GM23338 (cell line): ENCODE results near the gene SWT1. TPM values are rescaled to one million over a fixed set of nuclear protein-coding genes. Genes with fewer than 3 reads are reported as not detected.

Source experiments
- ATAC-seq: fragments of 200-7000 bp; cut with Tn5 transposase; 3 replicates; pipeline ENCODE4 v1.9.1; 2020
- DNase-seq: peaks from one replicate; pipeline ENCODE4 v3.0.0-alpha.2; 2015; ENCODE audit warnings: low spot score
- H2AFZ ChIP-seq: fragments of 200-600 bp; sonication (generic); 2 replicates; pipeline ENCODE4 v1.8.0; 2016; ENCODE audit warnings: antibody characterized with exemption, mild to moderate bottlenecking, moderate library complexity
- H3F3A ChIP-seq: fragments of 200-600 bp; sonication (generic); replicated peaks from 2 replicates; pipeline ENCODE4 v1.8.0; 2017; ENCODE audit warnings: antibody characterized with exemption, mixed run types, low read depth
- H3K27ac ChIP-seq: fragments of 200-600 bp; sonication (generic); 2 replicates; pipeline ENCODE4 v1.6.1; 2016; ENCODE audit warnings: low read depth
- H3K27me3 ChIP-seq: fragments of 200-600 bp; sonication (generic); 2 replicates; pipeline ENCODE4 v1.8.0; 2016; ENCODE audit warnings: mild to moderate bottlenecking, mixed run types, moderate library complexity; ENCODE audit not compliant: insufficient read depth
- H3K36me3 ChIP-seq: fragments of 200-600 bp; sonication (generic); 2 replicates; pipeline ENCODE4 v1.8.0; 2016; ENCODE audit warnings: mild to moderate bottlenecking; ENCODE audit not compliant: insufficient read depth
- H3K4me1 ChIP-seq: fragments of 200-600 bp; sonication (generic); 2 replicates; pipeline ENCODE4 v1.8.0; 2016; ENCODE audit warnings: mild to moderate bottlenecking, moderate library complexity; ENCODE audit not compliant: insufficient read depth
- H3K4me2 ChIP-seq: fragments of 200-600 bp; sonication (generic); 2 replicates; pipeline ENCODE4 v1.7.1; 2017; ENCODE audit warnings: mixed run types
- H3K4me3 ChIP-seq: fragments of 200-600 bp; sonication (generic); 2 replicates; pipeline ENCODE4 v1.6.1; 2016; ENCODE audit warnings: mixed run types
- H3K79me2 ChIP-seq: fragments of 200-600 bp; sonication (generic); replicated peaks from 2 replicates; pipeline ENCODE4 v1.8.0; 2017; ENCODE audit warnings: mild to moderate bottlenecking; ENCODE audit not compliant: insufficient read depth
- H3K9me2 ChIP-seq: fragments of 200-600 bp; sonication (generic); 2 replicates; pipeline ENCODE4 v1.8.0; 2017; ENCODE audit not compliant: insufficient read depth
- H4K20me1 ChIP-seq: fragments of 200-600 bp; sonication (generic); replicated peaks from 2 replicates; pipeline ENCODE4 v1.8.0; 2017; ENCODE audit warnings: mild to moderate bottlenecking; ENCODE audit not compliant: insufficient read depth
- H3K27ac Mint-ChIP-seq: 2 replicates; pipeline ENCODE4 v1.8.0; 2020; ENCODE audit warnings: inconsistent platforms, mild to moderate bottlenecking, moderate library complexity, mixed read lengths
- H3K27me3 Mint-ChIP-seq: 3 replicates; pipeline ENCODE4 v1.8.0; 2022; ENCODE audit warnings: low read depth, mild to moderate bottlenecking, moderate library complexity, mixed read lengths, inconsistent platforms; ENCODE audit not compliant: insufficient read depth, poor library complexity
- H3K36me3 Mint-ChIP-seq: 3 replicates; pipeline ENCODE4 v1.8.0; 2021; ENCODE audit warnings: low read depth, mild to moderate bottlenecking, inconsistent platforms, moderate library complexity, mixed read lengths
- H3K4me1 Mint-ChIP-seq: 3 replicates; pipeline ENCODE4 v1.8.0; 2020; ENCODE audit warnings: mild to moderate bottlenecking, inconsistent platforms, mixed read lengths
- H3K4me3 Mint-ChIP-seq: 3 replicates; pipeline ENCODE4 v1.8.0; 2021; ENCODE audit warnings: moderate library complexity, mild to moderate bottlenecking, inconsistent platforms, mixed read lengths
- H3K9me3 Mint-ChIP-seq: 3 replicates; pipeline ENCODE4 v1.8.0; 2020; ENCODE audit warnings: moderate library complexity, mild to moderate bottlenecking, inconsistent platforms, mixed read lengths
- CREB1 ChIP-seq: fragments of 250-450 bp; sonication (Bioruptor Pico); IDR thresholded peaks from 2 replicates; pipeline ENCODE4 v1.5.0; 2020; ENCODE audit warnings: low read depth, mild to moderate bottlenecking, moderate library complexity
- CTCF ChIP-seq, 2 experiments: fragments of 200-600 bp in 1 of 2; sonication (generic) in 1 of 2; conservative IDR thresholded peaks; 2 replicates each; pipeline versions ENCODE4 v1.5.1 to v1.6.1; 2016 to 2017; ENCODE audit warnings: antibody characterized with exemption in 2 of 2, low read depth in 2 of 2, mild to moderate bottlenecking in 2 of 2, moderate library complexity in 1 of 2
- EZH2 ChIP-seq: fragments of 200-600 bp; sonication (generic); IDR thresholded peaks from one replicate; pipeline ENCODE4 v1.8.0; 2017; ENCODE audit warnings: antibody characterized with exemption, mild to moderate bottlenecking, low read depth; ENCODE audit not compliant: unreplicated experiment
- EZH2phosphoT487 ChIP-seq: fragments of 200-600 bp; sonication (generic); IDR thresholded peaks from one replicate; pipeline ENCODE4 v1.8.1; 2018; ENCODE audit warnings: antibody characterized with exemption; ENCODE audit not compliant: unreplicated experiment
- JUNB ChIP-seq: IDR thresholded peaks from one replicate; pipeline ENCODE4 v1.6.1; 2016; ENCODE audit warnings: antibody characterized with exemption; ENCODE audit not compliant: unreplicated experiment
- NANOG ChIP-seq: IDR thresholded peaks from 2 replicates; pipeline ENCODE4 v1.6.1; 2016; ENCODE audit warnings: antibody characterized with exemption, borderline replicate concordance
- POLR2AphosphoS5 ChIP-seq: IDR thresholded peaks from 2 replicates; pipeline ENCODE4 v1.6.1; 2016; ENCODE audit warnings: antibody characterized with exemption, low read depth
- STAT1 ChIP-seq: IDR thresholded peaks from one replicate; pipeline ENCODE4 v1.6.1; 2016; ENCODE audit warnings: antibody characterized with exemption; ENCODE audit not compliant: unreplicated experiment
- ZNF114 ChIP-seq: fragments of 250-450 bp; sonication (Bioruptor Pico); IDR thresholded peaks from 2 replicates; pipeline ENCODE4 v1.5.0; 2020; ENCODE audit warnings: mild to moderate bottlenecking, moderate library complexity
- ZNF331 ChIP-seq: fragments of 250-450 bp; sonication (Bioruptor Pico); IDR thresholded peaks from 2 replicates; pipeline ENCODE4 v1.5.0; 2020; ENCODE audit warnings: low read depth, mild to moderate bottlenecking, moderate library complexity
- polyA plus RNA-seq: library from polyadenylated mRNA; unstranded; fragments of >200 nt; fragmentation: Nextera tagmentation; extraction: Ambion mirVana; gene quantifications from 2 replicates; pipeline ENCODE4 v1.2.1, GENCODE V29; 2016
- total RNA-seq: library from RNA; depleted of rRNA; stranded (reverse); fragments of >200 nt; shearing (Covaris generic); gene quantifications from 2 replicates; pipeline ENCODE4 v1.2.3, GENCODE V29; 2014
- TF ChIP-seq, protein P1 (sequence below): IDR thresholded peaks from one replicate; pipeline ENCODE4 v1.6.1; 2018; ENCODE audit warnings: antibody characterized with exemption; ENCODE audit not compliant: unreplicated experiment
- TF ChIP-seq, protein P2 (sequence below): IDR thresholded peaks from 2 replicates; pipeline ENCODE4 v1.6.1; 2016; ENCODE audit warnings: antibody characterized with exemption
- TF ChIP-seq, protein P3 (sequence below): fragments of 250-450 bp; sonication (Bioruptor Pico); IDR thresholded peaks from 2 replicates; pipeline ENCODE4 v1.5.0; 2020; ENCODE audit warnings: mild to moderate bottlenecking, moderate library complexity

Gene SWT1
- total and polyA plus RNA-seq, 2 experiments from 2014 or later: 3.6 to 5.7 TPM

GRCh38 chr1:185152187-185152767 lies 4.7 kb upstream of the SWT1 start:
- TF ChIP-seq JUNB: no peak
- no peak for TF ChIP-seq CTCF (conservative IDR thresholded peaks at IDR 0.05; ENCODE audit: low read depth in 2 of 2)
- TF ChIP-seq CREB1 (CRISPR knock-in tag): no peak
- TF ChIP-seq, protein P1, sequence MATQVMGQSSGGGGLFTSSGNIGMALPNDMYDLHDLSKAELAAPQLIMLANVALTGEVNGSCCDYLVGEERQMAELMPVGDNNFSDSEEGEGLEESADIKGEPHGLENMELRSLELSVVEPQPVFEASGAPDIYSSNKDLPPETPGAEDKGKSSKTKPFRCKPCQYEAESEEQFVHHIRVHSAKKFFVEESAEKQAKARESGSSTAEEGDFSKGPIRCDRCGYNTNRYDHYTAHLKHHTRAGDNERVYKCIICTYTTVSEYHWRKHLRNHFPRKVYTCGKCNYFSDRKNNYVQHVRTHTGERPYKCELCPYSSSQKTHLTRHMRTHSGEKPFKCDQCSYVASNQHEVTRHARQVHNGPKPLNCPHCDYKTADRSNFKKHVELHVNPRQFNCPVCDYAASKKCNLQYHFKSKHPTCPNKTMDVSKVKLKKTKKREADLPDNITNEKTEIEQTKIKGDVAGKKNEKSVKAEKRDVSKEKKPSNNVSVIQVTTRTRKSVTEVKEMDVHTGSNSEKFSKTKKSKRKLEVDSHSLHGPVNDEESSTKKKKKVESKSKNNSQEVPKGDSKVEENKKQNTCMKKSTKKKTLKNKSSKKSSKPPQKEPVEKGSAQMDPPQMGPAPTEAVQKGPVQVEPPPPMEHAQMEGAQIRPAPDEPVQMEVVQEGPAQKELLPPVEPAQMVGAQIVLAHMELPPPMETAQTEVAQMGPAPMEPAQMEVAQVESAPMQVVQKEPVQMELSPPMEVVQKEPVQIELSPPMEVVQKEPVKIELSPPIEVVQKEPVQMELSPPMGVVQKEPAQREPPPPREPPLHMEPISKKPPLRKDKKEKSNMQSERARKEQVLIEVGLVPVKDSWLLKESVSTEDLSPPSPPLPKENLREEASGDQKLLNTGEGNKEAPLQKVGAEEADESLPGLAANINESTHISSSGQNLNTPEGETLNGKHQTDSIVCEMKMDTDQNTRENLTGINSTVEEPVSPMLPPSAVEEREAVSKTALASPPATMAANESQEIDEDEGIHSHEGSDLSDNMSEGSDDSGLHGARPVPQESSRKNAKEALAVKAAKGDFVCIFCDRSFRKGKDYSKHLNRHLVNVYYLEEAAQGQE: no peak
- no peak for TF ChIP-seq STAT1
- no peak for TF ChIP-seq EZH2
- TF ChIP-seq, protein P2, sequence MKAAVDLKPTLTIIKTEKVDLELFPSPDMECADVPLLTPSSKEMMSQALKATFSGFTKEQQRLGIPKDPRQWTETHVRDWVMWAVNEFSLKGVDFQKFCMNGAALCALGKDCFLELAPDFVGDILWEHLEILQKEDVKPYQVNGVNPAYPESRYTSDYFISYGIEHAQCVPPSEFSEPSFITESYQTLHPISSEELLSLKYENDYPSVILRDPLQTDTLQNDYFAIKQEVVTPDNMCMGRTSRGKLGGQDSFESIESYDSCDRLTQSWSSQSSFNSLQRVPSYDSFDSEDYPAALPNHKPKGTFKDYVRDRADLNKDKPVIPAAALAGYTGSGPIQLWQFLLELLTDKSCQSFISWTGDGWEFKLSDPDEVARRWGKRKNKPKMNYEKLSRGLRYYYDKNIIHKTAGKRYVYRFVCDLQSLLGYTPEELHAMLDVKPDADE: no peak
- TF ChIP-seq POLR2AphosphoS5: no peak
- TF ChIP-seq ZNF331: no peak
- TF ChIP-seq, protein P3, sequence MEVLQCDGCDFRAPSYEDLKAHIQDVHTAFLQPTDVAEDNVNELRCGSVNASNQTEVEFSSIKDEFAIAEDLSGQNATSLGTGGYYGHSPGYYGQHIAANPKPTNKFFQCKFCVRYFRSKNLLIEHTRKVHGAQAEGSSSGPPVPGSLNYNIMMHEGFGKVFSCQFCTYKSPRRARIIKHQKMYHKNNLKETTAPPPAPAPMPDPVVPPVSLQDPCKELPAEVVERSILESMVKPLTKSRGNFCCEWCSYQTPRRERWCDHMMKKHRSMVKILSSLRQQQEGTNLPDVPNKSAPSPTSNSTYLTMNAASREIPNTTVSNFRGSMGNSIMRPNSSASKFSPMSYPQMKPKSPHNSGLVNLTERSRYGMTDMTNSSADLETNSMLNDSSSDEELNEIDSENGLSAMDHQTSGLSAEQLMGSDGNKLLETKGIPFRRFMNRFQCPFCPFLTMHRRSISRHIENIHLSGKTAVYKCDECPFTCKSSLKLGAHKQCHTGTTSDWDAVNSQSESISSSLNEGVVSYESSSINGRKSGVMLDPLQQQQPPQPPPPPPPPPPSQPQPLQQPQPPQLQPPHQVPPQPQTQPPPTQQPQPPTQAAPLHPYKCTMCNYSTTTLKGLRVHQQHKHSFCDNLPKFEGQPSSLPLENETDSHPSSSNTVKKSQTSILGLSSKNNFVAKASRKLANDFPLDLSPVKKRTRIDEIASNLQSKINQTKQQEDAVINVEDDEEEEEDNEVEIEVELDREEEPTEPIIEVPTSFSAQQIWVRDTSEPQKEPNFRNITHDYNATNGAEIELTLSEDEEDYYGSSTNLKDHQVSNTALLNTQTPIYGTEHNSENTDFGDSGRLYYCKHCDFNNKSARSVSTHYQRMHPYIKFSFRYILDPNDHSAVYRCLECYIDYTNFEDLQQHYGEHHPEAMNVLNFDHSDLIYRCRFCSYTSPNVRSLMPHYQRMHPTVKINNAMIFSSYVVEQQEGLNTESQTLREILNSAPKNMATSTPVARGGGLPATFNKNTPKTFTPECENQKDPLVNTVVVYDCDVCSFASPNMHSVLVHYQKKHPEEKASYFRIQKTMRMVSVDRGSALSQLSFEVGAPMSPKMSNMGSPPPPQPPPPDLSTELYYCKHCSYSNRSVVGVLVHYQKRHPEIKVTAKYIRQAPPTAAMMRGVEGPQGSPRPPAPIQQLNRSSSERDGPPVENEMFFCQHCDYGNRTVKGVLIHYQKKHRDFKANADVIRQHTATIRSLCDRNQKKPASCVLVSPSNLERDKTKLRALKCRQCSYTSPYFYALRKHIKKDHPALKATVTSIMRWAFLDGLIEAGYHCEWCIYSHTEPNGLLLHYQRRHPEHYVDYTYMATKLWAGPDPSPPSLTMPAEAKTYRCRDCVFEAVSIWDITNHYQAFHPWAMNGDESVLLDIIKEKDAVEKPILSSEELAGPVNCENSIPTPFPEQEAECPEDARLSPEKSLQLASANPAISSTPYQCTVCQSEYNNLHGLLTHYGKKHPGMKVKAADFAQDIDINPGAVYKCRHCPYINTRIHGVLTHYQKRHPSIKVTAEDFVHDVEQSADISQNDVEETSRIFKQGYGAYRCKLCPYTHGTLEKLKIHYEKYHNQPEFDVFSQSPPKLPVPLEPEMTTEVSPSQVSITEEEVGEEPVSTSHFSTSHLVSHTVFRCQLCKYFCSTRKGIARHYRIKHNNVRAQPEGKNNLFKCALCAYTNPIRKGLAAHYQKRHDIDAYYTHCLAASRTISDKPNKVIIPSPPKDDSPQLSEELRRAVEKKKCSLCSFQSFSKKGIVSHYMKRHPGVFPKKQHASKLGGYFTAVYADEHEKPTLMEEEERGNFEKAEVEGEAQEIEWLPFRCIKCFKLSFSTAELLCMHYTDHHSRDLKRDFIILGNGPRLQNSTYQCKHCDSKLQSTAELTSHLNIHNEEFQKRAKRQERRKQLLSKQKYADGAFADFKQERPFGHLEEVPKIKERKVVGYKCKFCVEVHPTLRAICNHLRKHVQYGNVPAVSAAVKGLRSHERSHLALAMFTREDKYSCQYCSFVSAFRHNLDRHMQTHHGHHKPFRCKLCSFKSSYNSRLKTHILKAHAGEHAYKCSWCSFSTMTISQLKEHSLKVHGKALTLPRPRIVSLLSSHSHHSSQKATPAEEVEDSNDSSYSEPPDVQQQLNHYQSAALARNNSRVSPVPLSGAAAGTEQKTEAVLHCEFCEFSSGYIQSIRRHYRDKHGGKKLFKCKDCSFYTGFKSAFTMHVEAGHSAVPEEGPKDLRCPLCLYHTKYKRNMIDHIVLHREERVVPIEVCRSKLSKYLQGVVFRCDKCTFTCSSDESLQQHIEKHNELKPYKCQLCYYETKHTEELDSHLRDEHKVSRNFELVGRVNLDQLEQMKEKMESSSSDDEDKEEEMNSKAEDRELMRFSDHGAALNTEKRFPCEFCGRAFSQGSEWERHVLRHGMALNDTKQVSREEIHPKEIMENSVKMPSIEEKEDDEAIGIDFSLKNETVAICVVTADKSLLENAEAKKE (CRISPR knock-in tag): no peak
- no peak for TF ChIP-seq EZH2phosphoT487
- no peak for TF ChIP-seq ZNF114
- TF ChIP-seq NANOG: no peak
- Histone ChIP-seq H3K9me2 (no peaks in the 10 kb centered on the region), H4K20me1 (no peaks in the 10 kb centered on the region), H2AFZ (no peak overlapping the region), H3F3A (no peaks in the 10 kb centered on the region), H3K27ac (no peak overlapping the region), H3K4me3 (no peak overlapping the region), H3K27me3 (no peaks in the 10 kb centered on the region), H3K36me3 (peaks cover under 1% of the 10 kb centered on the region; the same call in 1 of the 2 replicates), H3K4me1 (peaks cover 4% of the 10 kb centered on the region; the same call in 1 of the 2 replicates), H3K79me2 (peaks cover 10% of the 10 kb centered on the region), H3K4me2 (no peak overlapping the region)
- ATAC-seq: no peak
- Mint-ChIP-seq H3K9me3 (no peaks in the 10 kb centered on the region; the same call in 1 of the 3 replicates), H3K4me1 (peaks cover 6% of the 10 kb centered on the region; the same call in 2 of the 3 replicates), H3K36me3 (peaks cover 4% of the 10 kb centered on the region; the same call in 2 of the 3 replicates), H3K27ac (no peak overlapping the region), H3K27me3 (peaks cover 4% of the 10 kb centered on the region), H3K4me3 (no peak overlapping the region)
- no peak for DNase-seq
